IPS-18a (cell line): Measurements from ENCODE around the gene PLD5.
"Not testable (repeated sequence)": the region's sequence is repeated elsewhere in the genome, so short reads cannot be mapped to it uniquely, and the experiment has no call there.

Experiments
- H3K27ac ChIP-seq: one replicate; pipeline ENCODE4 v1.5.1; 2013; ENCODE audit warnings: low read length
- H3K27me3 ChIP-seq: one replicate; pipeline ENCODE4 v1.6.1; 2013; ENCODE audit warnings: mild to moderate bottlenecking, low read length; ENCODE audit not compliant: control insufficient read depth, insufficient read depth
- H3K36me3 ChIP-seq: one replicate; pipeline ENCODE4 v1.6.1; 2013; ENCODE audit warnings: low read depth, low read length; ENCODE audit not compliant: control insufficient read depth
- H3K4me1 ChIP-seq: one replicate; pipeline ENCODE4 v1.6.1; 2013; ENCODE audit warnings: low read depth, low read length; ENCODE audit not compliant: control insufficient read depth
- H3K4me3 ChIP-seq: one replicate; pipeline ENCODE4 v1.5.1; 2013; ENCODE audit warnings: low read length
- H3K9ac ChIP-seq: one replicate; pipeline ENCODE4 v1.6.1; 2013; ENCODE audit warnings: mild to moderate bottlenecking, low read length, moderate library complexity
- H3K9me3 ChIP-seq: one replicate; pipeline ENCODE4 v1.6.1; 2013; ENCODE audit warnings: low read depth, low read length; ENCODE audit not compliant: control insufficient read depth

PLD5 gene

GRCh38 chr1:242133351-242133750, 391.1 kb downstream of the PLD5 start:
- peaks cover 6% of the 10 kb centered on the region for H3K9me3 ChIP-seq
- H3K4me1 ChIP-seq, result no peaks in the 10 kb centered on the region
- H3K36me3 ChIP-seq, result no peaks in the 10 kb centered on the region
- H3K4me3 ChIP-seq, result no peak overlapping the region
- H3K27ac ChIP-seq, result no peak overlapping the region
- no peak overlapping the region for H3K9ac ChIP-seq
- H3K27me3 ChIP-seq, result no peaks in the 10 kb centered on the region

DNA sequence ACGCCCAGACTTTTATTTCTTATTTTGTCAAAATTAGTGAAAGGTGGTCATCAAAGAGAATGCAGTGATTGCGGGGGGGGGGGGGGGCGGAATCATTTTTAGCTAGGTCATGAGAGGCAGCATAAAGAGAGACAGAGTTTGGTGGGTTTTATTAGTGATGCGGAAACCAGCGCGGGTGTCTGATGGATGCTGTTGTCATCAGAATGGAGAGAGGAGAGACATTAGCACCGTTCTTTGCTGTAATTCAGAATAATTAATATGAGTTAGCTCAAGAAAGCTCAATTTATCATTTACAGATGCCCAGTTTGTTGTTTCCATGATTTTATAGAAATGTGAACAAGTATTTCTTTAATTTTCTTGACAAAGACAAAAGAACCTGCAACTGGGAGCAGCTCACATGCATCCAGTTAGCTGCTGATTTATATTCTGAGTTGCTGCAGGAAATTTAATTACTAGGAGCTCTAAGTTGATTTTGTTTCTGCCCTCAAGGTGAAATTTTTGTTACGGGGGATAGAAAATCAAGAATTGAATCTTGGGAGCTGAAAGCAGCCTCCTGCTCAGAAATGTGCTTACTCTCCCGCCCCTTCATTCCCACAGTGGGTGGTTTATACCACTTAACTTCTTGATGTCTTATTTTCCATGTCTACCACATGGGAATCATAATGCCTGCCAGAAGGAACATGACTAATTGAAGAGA, 392.2 kb downstream of the PLD5 start:
- H3K27me3 ChIP-seq, result no peaks in the 10 kb centered on the region
- no peak overlapping the region for H3K9ac ChIP-seq

GRCh38 chr1:242128951-242129502, 395.5 kb downstream of the PLD5 start:
- Histone ChIP-seq H3K9me3 (peaks cover 6% of the 10 kb centered on the region), H3K27ac (no peak overlapping the region), H3K36me3 (no peaks in the 10 kb centered on the region), H3K9ac (no peak overlapping the region), H3K4me3 (no peak overlapping the region), H3K27me3 (no peaks in the 10 kb centered on the region), H3K4me1 (no peaks in the 10 kb centered on the region)

More for the DNA sequence above, 392.2 kb downstream of the PLD5 start:
- Histone ChIP-seq H3K4me1 (no peaks in the 10 kb centered on the region), H3K9me3 (peaks cover 6% of the 10 kb centered on the region), H3K27ac (no peak overlapping the region), H3K4me3 (no peak overlapping the region), H3K36me3 (no peaks in the 10 kb centered on the region)

GRCh38 chr1:242120432-242120831, 404.1 kb downstream of the PLD5 start:
- no peaks in the 10 kb centered on the region for H3K4me1 ChIP-seq
- no peak overlapping the region for H3K27ac ChIP-seq
- H3K4me3 ChIP-seq, result no peak overlapping the region
- H3K36me3 ChIP-seq, result no peaks in the 10 kb centered on the region
- no peaks in the 10 kb centered on the region for H3K27me3 ChIP-seq
- H3K9me3 ChIP-seq, result no peaks in the 10 kb centered on the region
- no peak overlapping the region for H3K9ac ChIP-seq

DNA sequence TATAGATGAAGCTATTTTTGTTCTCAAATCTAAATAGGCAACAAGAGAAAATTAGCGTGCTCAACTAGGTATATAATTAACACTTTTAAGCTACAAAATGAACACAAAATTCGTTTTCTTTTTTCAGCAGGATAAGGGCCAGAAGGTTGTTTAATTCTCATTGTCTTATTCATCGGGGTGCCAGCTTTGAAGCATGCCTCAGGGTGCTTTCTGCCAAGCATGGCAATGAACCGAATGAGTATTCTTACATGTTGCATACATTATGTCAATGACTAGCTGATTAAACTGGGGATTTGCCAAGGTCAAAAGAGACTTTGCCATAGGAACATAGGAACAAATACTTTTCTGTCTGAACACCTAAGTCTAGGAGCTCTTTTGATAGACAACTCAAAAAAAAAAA, 423.6 kb downstream of the PLD5 start:
- no peaks in the 10 kb centered on the region for H3K27me3 ChIP-seq
- H3K36me3 ChIP-seq, result no peaks in the 10 kb centered on the region
- no peak overlapping the region for H3K27ac ChIP-seq
- H3K9ac ChIP-seq, result no peak overlapping the region
- no peak overlapping the region for H3K4me3 ChIP-seq
- H3K4me1 ChIP-seq, result no peaks in the 10 kb centered on the region
- H3K9me3 ChIP-seq, result no peaks in the 10 kb centered on the region

- not testable (repeated sequence) for H3K9me3 ChIP-seq, H3K4me3 ChIP-seq, H3K27ac ChIP-seq, H3K9ac ChIP-seq, H3K36me3 ChIP-seq, H3K4me1 ChIP-seq, H3K27me3 ChIP-seq
These were observed 427.2 kb downstream of the PLD5 start for GRCh38 chr1:242097283-242097682.

- Histone ChIP-seq H3K27me3 (no peaks in the 10 kb centered on the region), H3K4me1 (no peaks in the 10 kb centered on the region), H3K9me3 (no peaks in the 10 kb centered on the region), H3K9ac (no peak overlapping the region), H3K36me3 (no peaks in the 10 kb centered on the region), H3K27ac (no peak overlapping the region), H3K4me3 (no peak overlapping the region)
These were observed 431.4 kb downstream of the PLD5 start for GRCh38 chr1:242093116-242093515.

- Histone ChIP-seq H3K9me3 (no peaks in the 10 kb centered on the region), H3K36me3 (no peaks in the 10 kb centered on the region), H3K27me3 (no peaks in the 10 kb centered on the region), H3K4me1 (peaks cover 20% of the 10 kb centered on the region), H3K9ac (no peak overlapping the region), H3K4me3 (no peak overlapping the region), H3K27ac (no peak overlapping the region)
These were observed 434.6 kb downstream of the PLD5 start for GRCh38 chr1:242089911-242090310.

DNA sequence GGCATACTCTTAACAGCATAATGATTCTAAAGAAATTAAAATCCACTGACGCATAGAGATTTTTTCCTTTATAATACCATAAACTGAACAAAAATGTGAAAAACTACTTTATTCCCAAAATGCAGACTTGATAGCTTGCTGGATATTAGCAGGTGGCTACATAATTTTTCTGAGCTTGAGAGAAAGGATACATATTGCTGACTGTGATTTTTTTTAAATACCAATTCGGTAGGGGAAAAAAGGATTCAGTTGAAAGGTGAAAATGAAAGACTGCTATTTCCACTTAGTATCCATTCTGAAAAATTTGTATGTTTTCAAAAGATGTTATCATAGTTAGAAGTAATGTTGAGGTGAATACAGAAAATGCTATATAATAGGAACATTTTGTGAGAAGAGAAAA, 435.6 kb downstream of the PLD5 start:
- no peak overlapping the region for H3K9ac ChIP-seq
- H3K27ac ChIP-seq, result no peak overlapping the region
- peaks cover 20% of the 10 kb centered on the region for H3K4me1 ChIP-seq
- H3K9me3 ChIP-seq, result no peaks in the 10 kb centered on the region
- H3K4me3 ChIP-seq, result no peak overlapping the region
- no peaks in the 10 kb centered on the region for H3K36me3 ChIP-seq
- no peaks in the 10 kb centered on the region for H3K27me3 ChIP-seq

DNA sequence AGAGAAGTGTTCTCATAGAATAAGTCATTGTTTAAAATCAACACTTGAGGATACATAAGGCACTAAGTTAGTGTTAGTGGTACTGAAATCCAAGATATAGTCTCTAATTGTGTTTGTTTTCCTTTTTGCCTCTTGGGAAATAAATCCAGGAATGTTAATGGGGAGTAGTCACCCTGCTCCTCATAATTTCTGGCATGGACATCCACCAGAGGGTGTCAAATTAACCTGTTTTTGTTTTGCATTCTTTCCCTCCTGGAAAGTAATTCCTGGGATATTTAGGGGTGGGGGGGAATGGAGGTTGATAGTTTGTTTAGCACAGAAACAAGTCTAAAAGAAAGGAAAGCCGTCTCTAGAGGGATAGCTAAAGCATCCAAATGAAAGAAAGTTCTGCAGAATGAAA, 437.8 kb downstream of the PLD5 start:
- Histone ChIP-seq H3K27ac (no peak overlapping the region), H3K27me3 (no peaks in the 10 kb centered on the region), H3K4me1 (peaks cover 20% of the 10 kb centered on the region), H3K36me3 (no peaks in the 10 kb centered on the region), H3K4me3 (no peak overlapping the region), H3K9me3 (no peaks in the 10 kb centered on the region), H3K9ac (no peak overlapping the region)

GRCh38 chr1:242086093-242086492, 438.4 kb downstream of the PLD5 start:
- Histone ChIP-seq H3K4me3 (no peak overlapping the region), H3K27me3 (no peaks in the 10 kb centered on the region), H3K9me3 (no peaks in the 10 kb centered on the region), H3K4me1 (peaks cover 20% of the 10 kb centered on the region), H3K9ac (no peak overlapping the region), H3K27ac (no peak overlapping the region), H3K36me3 (no peaks in the 10 kb centered on the region)

DNA sequence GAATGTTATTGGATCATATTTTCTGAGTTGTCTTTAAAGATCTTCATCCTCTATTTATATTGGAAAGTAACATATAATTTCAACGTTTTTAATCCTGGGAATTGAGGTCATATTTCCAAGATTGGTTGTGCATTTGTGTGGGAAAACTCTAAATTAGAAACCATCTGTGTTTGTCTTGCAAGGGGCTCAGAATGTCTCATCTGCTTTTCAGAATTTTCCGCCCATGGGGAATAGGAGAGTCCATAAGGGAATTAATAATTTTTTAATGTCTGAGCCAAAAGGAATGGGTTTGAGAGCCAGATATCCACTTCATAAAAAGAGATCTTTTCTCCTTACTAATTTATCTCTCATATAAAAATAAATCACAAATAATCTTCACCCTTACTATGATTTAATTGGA, 440.8 kb downstream of the PLD5 start:
- no peak overlapping the region for H3K4me3 ChIP-seq
- no peak overlapping the region for H3K27ac ChIP-seq
- H3K4me1 ChIP-seq, result peaks cover 20% of the 10 kb centered on the region
- H3K27me3 ChIP-seq, result no peaks in the 10 kb centered on the region
- H3K36me3 ChIP-seq, result no peaks in the 10 kb centered on the region
- H3K9me3 ChIP-seq, result no peaks in the 10 kb centered on the region
- H3K9ac ChIP-seq, result no peak overlapping the region
